Measurements from ENCODE around the gene TM4SF5. TPM values are rescaled to one million over a fixed set of nuclear protein-coding genes. Genes with fewer than 3 reads are reported as not detected.

Gene TM4SF5
- polyA plus RNA-seq, 3 donors: not detected

- peaks cover 3 to 35% (median 9%) of the 10 kb centered on the region in 7 donors for H3K9me3 Mint-ChIP-seq
- Histone ChIP-seq H4K20me1 (ENCODE audit: insufficient read depth, low read length) (peaks cover 3% of the 10 kb centered on the region), H3K4me1 (ENCODE audit: control insufficient read depth in 1 of 2, insufficient read depth in 2 of 2, low read length in 2 of 2) (peaks cover 35 to 43% of the 10 kb centered on the region in 2 donors), H3K27ac (ENCODE audit: low read depth in 1 of 2, low read length in 2 of 2) (no peak overlapping the region), H3K27me3 (ENCODE audit: control insufficient read depth in 2 of 2, insufficient read depth in 2 of 2, low read length in 2 of 2) (peaks cover 43 to 78% of the 10 kb centered on the region in 2 donors), H3K36me3 (replicated peaks in 1 of 2; ENCODE audit: control insufficient read depth in 1 of 2, insufficient read depth in 2 of 2, low read length in 2 of 2) (no peaks in the 10 kb centered on the region), H3K4me3 (replicated peaks in 1 of 3; ENCODE audit: low read depth in 2 of 3, low read length in 3 of 3) (peak overlapping the region in 1 of 3 experiments; percentile 18), H3K79me2 (ENCODE audit: insufficient read depth, low read length) (no peaks in the 10 kb centered on the region), H3K9me3 (replicated peaks in 1 of 2; ENCODE audit: control insufficient read depth in 1 of 2, insufficient read depth in 1 of 2, low read length in 2 of 2) (peaks cover 2 to 14% of the 10 kb centered on the region in 2 donors), H3K4me2 (replicated peaks; ENCODE audit: extremely low read depth, low read length, poor library complexity, severe bottlenecking) (peak overlapping the region; percentile 46), H3K9ac (ENCODE audit: insufficient read depth, low read length, poor library complexity, severe bottlenecking) (no peak overlapping the region), H2AFZ (ENCODE audit: insufficient read depth, low read depth, low read length, poor library complexity, severe bottlenecking) (peak overlapping the region; percentile 31)
- peak in 2 of 3 donors; percentile 23 to 24 for DNase-seq
- peak overlapping the region in 1 of 7 donors; percentile 30 for H3K27ac Mint-ChIP-seq
- H3K4me3 Mint-ChIP-seq: peak overlapping the region; percentile 64 to 89
- TF ChIP-seq CTCF (IDR thresholded peaks at IDR 0.05): no peak
- H3K36me3 Mint-ChIP-seq: peaks cover 10 to 24% of the 10 kb centered on the region in 2 donors
- peaks cover 43% of the 10 kb centered on the region for H3K4me1 Mint-ChIP-seq
- WGBS (ENCODE audit: insufficient coverage): 6% methylated on average over 51 of the region's 61 CpGs
- peaks cover 77 to 90% (median 85%) of the 10 kb centered on the region in 3 donors for H3K27me3 Mint-ChIP-seq (ENCODE audit: low read depth in 3 of 3)
- intact Hi-C loops (cut with micrococcal nuclease): loop anchor here in 1 of 2 donors (2.0 to 5.0 kb wide), 2 partner anchors 15 to 102 kb away; partner anchors contain the start of gene TM4SF5
Measured at GRCh38 chr17:4785311-4786105, 13.8 kb downstream of the TM4SF5 start.

- WGBS (ENCODE audit: insufficient coverage): 3% methylated on average over 20 of the region's 24 CpGs
Measured at GRCh38 chr17:4786106-4786511, 14.4 kb downstream of the TM4SF5 start, which contains the start of gene VMO1. VMO1 (minus strand) TSS chr17:4786364; CDS start chr17:4786352, 12 bp downstream.

More at GRCh38 chr17:4786106-4786511, 14.4 kb downstream of the TM4SF5 start, which contains the start of gene VMO1:
- peak in 2 of 3 donors; percentile 27 to 40 for DNase-seq
- no peak within 1 kb of the TSS for H3K9ac ChIP-seq (ENCODE audit: insufficient read depth, low read length, poor library complexity, severe bottlenecking)
- peaks cover 10 to 24% of the 10 kb centered on the region in 2 donors for H3K36me3 Mint-ChIP-seq
- H3K27ac ChIP-seq (ENCODE audit: low read depth in 1 of 2, low read length in 2 of 2): no peak within 1 kb of the TSS
- H3K27ac Mint-ChIP-seq: peak within 1 kb of the TSS in 4 of 7 donors; percentile 15 to 61 (median 36)
- H4K20me1 ChIP-seq (ENCODE audit: insufficient read depth, low read length): peaks cover 3% of the 10 kb centered on the region
- TF ChIP-seq CTCF (IDR thresholded peaks at IDR 0.05): no peak
- H3K36me3 ChIP-seq (replicated peaks in 1 of 2; ENCODE audit: control insufficient read depth in 1 of 2, insufficient read depth in 2 of 2, low read length in 2 of 2): no peaks in the 10 kb centered on the region
- no peaks in the 10 kb centered on the region for H3K79me2 ChIP-seq (ENCODE audit: insufficient read depth, low read length)
- peak within 1 kb of the TSS; percentile 31 for H2AFZ ChIP-seq (ENCODE audit: insufficient read depth, low read depth, low read length, poor library complexity, severe bottlenecking)
- H3K4me3 ChIP-seq (replicated peaks in 1 of 3; ENCODE audit: low read depth in 2 of 3, low read length in 3 of 3): peak within 1 kb of the TSS in 1 of 3 experiments; percentile 18
- H3K27me3 ChIP-seq (ENCODE audit: control insufficient read depth in 2 of 2, insufficient read depth in 2 of 2, low read length in 2 of 2): peaks cover 43 to 74% of the 10 kb centered on the region in 2 donors
- peaks cover 3 to 35% (median 9%) of the 10 kb centered on the region in 7 donors for H3K9me3 Mint-ChIP-seq
- peaks cover 40 to 49% of the 10 kb centered on the region in 2 donors for H3K4me1 ChIP-seq (ENCODE audit: control insufficient read depth in 1 of 2, insufficient read depth in 2 of 2, low read length in 2 of 2)
- intact Hi-C loops (cut with micrococcal nuclease): loop anchor here in 1 of 2 donors (2.0 to 5.0 kb wide), 2 partner anchors 15 to 101 kb away; partner anchors contain the start of gene TM4SF5
- peak within 1 kb of the TSS; percentile 64 to 89 for H3K4me3 Mint-ChIP-seq
- peaks cover 71 to 85% (median 81%) of the 10 kb centered on the region in 3 donors for H3K27me3 Mint-ChIP-seq (ENCODE audit: low read depth in 3 of 3)
- H3K9me3 ChIP-seq (replicated peaks in 1 of 2; ENCODE audit: control insufficient read depth in 1 of 2, insufficient read depth in 1 of 2, low read length in 2 of 2): peaks cover 2 to 14% of the 10 kb centered on the region in 2 donors
- peaks cover 47% of the 10 kb centered on the region for H3K4me1 Mint-ChIP-seq
- peak within 1 kb of the TSS; percentile 46 for H3K4me2 ChIP-seq (replicated peaks; ENCODE audit: extremely low read depth, low read length, poor library complexity, severe bottlenecking)
